GM19397 (cell line): ENCODE results near the gene BAZ1A.
"Not testable (repeated sequence)": the region's sequence is repeated elsewhere in the genome, so short reads cannot be mapped to it uniquely, and the experiment has no call there.

Source experiments
- ATAC-seq: cut with Tn5 transposase; IDR thresholded peaks from one replicate; pipeline ENCODE4 v1.9.1; 2021; ENCODE audit warnings: mild to moderate bottlenecking, moderate library complexity; ENCODE audit not compliant: unreplicated experiment

Gene BAZ1A

DNA sequence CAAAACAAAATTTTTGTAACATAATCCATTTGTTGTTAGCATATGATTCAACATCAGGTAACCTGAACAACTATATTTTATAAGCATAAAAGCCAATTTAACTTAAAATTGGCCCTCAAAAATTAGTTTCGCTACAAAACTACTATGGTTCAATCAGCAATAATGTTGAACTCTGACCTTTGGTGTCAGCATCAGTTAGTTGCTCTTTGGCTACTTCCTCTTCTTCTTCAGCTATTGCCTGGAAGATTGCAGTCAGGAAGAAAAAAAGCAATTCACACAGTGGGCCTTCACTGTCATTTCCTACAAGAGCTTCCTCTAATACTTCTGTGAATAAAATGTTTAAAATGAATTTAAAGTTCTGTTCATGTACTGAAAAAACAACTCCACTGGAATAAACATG is 82.6 kb downstream of the BAZ1A start:
- no peak for ATAC-seq

DNA sequence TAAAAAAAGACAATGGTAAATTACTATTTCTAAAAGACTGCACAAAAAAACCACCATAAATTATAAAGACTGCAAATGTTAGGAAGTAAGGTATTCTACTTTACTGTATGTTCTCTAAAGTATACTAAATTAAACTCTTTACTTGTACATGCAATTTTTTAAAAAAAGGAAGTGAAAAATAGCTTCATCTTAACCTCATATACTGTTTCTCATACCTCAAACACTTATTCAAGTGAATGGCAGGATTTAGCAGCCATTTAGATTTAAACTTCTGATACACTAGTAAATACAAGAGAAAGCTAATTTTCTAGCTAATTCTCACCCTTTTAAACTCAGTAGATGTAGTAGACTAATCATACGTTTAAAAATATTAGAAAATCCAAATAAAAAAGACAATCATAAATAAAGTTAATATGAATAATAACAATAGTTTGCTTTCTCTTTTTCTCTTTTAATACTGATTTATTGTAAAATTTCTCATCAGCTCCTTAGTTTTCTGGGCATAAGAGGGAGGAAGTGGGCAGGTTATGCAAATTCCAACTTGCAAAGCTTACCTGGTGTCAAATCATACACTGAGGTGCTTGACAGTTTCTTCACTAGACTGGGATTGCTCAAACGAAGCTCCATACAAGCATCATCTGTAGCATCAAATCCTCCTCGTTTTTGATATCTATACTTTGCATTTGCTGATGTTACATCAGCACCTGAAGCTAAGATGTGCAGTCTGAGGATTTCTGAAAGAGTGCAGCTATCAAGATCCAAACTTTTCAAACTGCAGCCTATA is 89.7 kb downstream of the BAZ1A start:
- ATAC-seq, result no peak

DNA sequence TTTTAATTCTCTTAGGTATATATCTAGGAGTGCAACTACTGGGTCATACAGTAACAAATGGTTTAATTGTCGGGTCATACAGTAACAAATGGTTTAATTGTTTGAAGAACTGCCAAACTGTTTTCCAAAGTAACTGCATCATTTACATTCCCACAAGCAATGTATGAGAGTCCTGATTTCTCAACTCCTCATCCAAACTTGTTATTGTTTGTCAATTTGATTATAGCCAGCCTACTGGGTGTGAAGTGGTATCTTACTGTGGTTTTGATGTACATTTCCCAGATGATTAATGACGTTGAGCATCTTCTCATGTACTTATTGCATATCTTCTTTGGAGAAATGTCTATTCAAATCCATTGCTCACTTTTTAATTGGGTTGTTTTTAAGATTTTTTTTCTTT is 93.1 kb downstream of the BAZ1A start:
- no peak for ATAC-seq

DNA sequence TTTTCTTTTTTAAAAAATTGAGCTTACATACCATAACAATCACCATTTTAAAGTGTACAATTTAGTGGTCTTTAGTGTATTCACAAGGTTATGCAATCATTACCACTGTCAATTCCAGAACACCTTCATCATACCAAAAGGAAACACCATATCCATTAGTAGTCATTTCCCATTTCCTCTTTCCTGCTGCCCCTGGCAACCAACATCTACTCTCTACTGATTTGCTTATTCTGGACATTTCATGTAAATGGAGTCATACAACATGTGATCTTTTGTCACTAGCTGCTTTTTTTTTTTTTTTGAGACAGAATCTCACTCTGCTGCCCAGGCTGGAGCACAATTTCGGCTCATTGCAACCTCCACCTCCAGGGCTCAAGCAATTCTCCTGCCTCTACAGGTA is 93.9 kb downstream of the BAZ1A start:
- ATAC-seq, result no peak

DNA sequence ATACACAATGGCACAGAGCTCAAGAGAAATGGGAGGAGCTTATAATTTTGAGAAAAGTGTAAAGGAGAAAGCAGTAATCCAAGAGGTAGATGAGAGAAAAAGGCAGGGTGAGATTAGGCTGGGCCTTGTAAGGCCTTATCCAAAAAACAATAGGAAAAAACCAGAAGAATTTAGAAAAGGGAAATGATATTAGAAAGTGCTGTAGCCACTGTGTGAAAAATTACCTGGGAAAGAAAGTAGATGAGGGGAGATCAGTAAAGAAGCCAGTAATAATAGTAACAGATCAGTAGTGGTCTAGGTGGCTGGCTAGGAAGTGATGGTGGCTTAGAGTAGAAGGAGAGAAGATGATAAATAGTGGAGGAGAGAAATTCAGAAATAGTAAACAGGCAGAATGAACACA is 94.5 kb downstream of the BAZ1A start:
- no peak for ATAC-seq

DNA sequence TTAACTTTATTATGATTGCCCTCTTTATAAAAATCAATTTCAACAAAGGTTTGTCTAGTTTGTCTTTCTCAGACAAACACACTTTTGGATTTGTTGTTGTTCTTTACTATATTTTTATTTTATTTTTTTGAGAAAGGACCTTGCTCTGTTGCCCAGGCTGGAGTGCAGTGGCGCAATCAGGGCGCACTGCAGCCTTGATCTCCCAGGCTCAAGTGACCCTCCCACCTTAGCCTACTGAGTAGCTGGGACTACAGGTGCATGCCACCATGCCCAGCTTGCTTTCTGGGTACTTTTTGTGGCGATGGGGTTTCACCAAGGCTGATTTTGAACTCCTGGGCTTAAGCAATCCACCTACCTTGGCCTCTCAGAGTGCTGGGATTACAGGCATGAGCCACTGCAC is 96.4 kb downstream of the BAZ1A start:
- no peak for ATAC-seq

DNA sequence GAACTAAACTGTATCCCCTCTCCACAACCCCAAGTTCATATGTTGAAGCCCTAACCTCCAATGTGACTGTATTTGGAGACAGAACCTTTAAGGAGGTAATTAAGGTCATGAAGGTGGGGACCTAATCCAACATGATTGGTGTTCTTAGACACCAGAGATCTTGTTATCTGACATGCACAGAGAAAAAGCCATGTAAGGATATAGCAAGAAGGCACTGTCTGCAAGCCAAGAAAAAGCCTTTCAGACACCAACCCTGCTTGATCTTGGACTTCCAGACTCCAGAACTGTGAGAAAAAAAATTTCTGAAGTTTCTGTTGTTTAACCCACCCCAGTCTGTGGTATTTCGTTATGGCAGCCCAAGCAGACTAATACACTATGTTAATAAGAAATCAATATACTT is 98.5 kb downstream of the BAZ1A start:
- ATAC-seq, result no peak

DNA sequence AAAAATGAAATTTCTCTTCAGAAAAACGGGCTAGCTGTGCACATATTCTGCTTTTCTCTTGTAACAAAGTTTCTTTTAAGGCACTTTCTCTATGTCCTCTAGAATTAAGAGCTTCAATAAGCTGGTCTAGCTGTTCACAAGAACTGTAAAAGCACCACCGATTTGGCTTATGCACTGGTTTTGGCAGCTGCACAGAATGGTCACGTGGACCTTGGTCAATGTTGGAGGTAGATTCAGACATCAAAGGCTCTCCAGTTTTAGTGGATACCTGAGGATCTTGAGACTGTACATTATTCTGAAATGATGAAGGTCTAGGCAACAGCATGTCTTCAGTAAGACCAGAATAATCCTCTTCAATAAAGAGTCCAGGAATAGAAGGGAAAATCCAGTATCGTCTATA is 99.2 kb downstream of the BAZ1A start:
- no peak for ATAC-seq

DNA sequence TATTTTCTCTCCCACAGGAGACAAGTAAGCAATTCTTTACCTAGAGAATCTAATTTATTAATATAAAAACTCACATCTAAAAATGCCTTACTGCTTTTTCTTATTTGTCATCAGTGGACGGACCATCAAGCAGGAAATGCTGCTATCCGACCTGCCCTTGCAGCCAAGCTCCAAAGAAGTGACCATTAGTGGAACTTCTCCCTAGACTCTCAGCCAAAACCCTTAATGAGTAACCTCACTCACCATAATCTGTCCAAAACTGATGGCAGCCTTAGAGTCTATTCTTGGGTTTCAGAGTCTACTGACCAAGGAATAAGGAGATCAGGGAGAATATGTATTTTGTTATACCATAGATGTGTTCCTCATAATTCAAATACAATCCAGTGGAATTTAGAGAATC is 99.8 kb downstream of the BAZ1A start:
- ATAC-seq, result no peak

DNA sequence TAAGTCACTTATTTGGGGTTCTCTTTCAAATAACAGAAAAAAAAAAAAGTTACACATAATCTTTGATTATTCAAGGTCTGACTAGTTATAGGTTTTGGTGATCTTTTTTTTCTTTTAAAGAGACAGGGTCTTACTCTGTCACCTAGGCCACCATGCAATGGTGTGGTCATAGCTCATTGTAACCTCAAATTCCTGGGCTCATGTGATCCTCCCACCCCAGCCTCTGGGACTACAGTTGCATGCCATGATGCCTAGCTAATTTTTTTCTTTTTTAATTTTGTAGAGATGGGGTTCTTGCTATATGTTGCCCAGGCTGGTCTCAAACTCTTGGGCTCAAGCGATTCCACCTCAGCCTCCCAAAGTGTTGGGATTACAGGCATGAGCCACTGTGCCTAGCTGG is 104.3 kb downstream of the BAZ1A start:
- no peak for ATAC-seq

DNA sequence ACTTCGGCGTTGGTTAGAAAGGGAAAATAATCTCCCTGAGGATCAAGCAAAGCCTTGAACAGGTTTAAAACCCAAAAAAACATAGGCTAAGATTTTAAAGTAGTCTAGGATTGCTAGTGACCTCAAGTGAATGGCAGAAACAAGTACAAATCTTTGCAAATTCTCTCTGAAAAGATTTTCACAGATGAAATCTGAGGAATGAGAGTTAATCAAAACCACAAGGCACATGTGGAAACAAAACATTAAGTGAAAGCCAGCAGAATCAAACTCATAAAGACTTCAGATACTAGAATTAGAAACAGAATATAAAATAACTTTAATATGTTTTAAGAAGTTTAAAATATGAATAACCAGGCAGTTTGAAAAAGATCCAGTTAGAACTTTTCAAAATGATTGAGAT is 108.6 kb downstream of the BAZ1A start:
- ATAC-seq, result no peak

DNA sequence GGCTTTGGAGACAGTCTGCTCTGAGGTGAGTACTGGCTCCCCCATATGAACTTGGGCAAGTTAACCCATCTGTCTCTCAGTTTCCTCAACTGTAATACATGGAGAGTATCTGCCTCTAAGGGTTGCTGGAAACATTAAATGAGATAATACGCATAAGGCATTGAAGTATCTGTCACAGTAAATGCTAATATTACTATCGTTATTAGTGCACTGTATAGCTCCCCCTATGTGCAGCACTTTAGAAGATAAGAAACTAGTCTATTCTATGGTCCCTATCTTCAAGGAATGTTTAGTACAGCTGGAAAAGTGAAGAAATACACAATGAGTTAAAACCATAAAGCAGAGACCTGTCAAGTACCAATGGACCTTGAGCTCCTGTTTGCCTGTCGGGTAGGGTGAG is 109.1 kb downstream of the BAZ1A start:
- ATAC-seq, result no peak

DNA sequence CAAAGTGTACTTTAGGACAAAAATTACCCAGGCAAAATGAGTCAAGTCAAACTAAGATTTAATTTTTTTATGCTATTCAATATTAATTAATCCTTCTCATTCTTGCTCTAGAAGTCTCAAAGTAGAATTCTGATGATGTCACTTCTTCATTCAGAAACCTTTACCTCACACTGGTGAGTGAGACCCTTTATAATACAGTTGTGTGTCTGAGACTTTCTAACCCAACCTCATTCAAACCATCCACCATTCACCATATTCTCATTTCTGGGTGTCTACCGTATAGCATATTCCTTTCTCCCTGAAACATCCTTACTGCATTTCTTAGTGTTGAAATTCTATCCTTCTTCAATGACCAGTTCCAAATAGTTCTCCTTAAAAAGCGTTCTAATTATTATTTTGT is 119.9 kb downstream of the BAZ1A start:
- ATAC-seq, result no peak

DNA sequence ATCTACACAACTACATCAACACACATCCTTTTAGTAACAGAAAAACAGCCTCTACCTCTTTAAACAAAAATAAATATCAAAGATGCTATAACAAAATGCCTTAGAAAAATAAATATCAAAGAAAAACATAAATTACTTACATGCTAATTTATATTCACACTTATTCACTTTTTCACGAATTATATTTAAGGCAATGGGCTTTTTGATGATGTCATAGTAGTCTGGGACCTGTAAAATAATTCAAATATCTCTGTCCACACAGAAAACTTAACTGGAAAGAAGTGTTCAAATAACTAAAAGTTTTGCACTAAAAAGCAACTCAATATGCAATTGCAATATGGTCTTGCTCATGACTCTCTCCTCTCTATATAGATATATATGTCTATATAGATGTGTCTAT is 120.5 kb downstream of the BAZ1A start:
- no peak for ATAC-seq

DNA sequence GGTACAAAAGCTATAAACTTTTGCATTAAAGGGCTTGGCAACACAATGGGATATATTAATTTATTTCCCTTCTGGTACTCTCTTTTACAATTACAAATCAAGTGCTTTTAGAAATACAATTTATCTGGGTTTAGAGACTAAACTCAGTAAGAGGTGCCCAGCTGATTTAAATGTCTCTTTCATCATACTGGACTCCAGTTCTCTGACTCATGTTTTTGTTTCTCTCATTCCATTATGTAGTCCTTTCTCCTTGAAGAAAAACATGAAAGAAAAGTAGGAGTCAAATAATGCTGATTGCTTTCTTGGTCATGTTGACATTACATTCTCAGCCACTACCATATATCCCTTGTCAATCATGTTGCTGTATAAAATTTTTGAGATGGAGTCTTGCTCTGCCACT is 124.5 kb downstream of the BAZ1A start:
- no peak for ATAC-seq

DNA sequence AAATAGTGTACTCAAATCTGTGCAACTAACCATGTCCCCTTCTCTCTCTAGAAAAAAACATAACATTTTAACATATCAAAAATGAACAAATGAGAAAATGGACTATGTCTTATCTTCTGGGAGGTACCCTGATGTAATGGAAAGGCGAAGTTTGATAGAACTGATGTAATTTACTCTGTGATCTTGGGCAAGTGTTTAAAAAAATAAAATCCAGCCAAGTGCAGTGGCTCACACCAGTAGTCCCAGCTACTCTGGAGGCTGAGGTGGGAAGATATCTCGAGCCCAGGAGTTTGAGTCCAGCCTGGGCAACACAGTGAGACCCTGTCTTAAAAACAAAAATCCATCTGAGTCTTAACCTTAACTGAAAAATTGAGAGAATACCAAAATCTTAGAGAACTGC is 124.9 kb downstream of the BAZ1A start:
- ATAC-seq, result no peak

DNA sequence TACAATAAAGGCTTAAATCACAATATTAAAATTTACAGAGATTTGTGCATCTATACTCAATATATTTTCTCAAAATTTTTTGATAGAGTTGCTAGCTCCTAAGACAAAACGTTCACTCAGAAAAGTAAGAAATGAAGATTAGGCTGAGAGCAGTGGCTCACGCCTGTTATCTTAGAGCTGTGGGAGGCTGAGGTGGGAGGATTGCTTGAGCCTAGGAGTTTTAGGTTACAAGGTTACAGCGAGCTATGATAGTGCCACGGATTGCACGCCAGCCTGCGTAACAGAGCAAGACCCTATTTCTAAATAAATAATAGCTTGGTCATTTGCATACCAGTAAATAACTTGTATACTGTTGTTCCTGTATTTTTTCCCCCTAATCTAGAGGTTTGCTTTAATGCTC is 125.8 kb downstream of the BAZ1A start:
- ATAC-seq, result no peak

DNA sequence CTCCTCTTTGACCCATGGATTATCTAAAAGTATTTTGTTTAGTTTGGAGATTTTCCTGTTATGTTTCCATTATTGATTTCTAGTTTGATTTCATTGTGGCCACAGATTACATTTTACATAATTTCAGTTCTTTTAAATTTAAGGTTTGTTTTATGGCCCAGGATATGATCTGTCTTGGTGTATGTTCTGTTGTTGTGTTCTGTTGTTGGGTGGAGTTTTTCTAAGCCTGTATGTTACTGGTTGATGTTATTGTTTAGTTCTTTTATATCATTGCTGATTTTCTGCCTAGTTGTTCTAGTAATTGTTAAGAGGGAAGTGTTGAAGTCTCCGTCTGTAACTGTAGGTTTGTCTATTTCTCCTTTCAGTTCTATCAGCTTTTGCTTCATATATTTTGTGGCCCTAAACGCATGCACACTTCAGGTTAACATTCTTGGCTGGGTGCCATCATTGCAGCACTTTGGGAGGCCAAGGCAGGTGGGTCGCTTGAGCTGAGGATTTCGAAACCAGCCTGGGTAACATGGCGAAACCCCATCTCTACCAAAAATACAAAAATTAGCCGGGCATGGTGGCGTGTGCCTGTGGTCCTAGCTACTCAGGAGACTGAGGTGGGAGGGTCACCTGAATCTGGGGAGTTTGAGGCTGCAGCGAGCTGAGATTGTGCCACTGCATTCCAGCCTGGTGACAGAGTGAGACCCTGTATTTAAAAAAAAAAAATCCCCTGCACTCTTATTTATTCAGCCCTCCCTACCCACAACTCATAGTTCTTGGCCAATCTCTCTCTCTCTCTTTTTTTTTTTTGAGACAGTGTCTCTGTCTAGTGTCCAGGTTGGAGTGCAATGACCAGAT is 132.7 kb downstream of the BAZ1A start:
- no peak for ATAC-seq

DNA sequence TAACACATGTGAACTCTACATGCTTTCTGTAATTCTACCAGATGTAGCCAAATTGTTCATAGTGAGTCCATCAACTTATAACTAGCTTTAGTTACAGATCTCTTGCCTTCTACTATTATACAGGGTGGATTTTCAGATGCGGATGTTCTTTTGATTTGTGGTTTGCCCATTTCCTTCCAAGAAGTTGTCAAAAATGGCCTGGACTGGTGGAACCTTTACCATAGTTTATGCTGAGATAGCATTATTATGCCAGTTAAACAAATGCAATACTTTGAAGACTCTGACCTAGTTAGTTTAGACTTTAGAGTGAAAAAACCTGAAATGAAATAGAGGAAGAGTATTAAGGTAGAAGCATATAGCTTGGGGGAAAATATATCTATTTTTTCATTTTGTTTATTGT is 133.3 kb downstream of the BAZ1A start:
- ATAC-seq, result no peak

DNA sequence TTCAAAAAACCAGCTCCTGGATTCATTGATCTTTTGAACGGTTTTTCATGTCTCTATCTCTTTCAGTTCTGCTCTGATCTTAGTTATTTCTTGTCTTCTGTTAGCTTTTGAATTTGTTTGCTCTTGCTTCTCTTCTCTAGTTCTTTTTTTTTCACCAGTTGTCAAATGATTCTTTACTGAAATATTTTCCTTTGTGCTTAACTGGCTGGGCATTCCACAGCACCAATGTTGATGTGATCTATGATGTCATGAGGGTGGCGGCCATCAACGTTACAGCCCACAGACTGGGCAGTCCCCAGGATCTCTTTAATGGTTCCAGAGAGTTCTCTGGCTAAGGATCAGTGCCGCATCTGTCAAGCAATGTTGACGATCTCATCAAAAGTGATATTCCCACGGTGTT is 135.0 kb downstream of the BAZ1A start:
- not testable (repeated sequence) for ATAC-seq

DNA sequence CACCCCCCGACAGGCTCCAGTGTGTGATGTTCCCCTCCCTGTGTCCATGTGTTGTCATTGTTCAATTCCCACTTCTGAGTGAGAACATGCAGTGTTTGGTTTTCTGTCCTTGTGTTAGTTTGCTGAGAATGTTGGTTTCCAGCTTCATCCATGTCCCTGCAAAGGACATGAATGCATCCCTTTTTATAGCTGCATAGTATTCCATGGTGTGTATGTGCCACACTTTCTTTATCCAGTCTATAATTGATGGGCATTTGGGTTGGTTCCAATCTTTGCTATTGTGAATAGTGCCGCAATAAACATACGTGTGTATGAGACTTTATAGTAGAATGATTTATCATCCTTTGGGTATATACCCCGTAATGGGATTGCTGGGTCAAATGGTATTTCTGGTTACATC is 138.1 kb downstream of the BAZ1A start:
- ATAC-seq, result not testable (repeated sequence)

DNA sequence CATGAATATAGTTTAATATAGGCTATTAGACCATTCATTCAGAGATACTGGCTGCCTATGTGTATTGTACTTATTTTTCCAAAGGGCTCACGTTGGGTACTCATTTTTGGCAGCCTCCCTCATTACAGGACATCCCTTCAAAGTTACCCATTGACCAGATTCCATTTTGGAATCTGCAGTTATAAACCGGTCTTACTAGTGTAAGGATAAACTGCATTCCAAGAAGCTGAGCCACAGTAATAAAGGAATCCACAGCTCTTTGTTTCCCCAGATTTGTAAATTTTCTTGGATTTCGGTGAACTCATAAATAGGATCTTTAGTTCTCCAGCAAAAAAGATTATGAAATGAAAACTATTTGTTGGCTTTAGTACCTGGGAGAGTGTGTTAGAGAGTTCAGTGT is 141.9 kb downstream of the BAZ1A start:
- ATAC-seq, result no peak
